ENCODE data around the gene ZNF506.
"Not testable (repeated sequence)": the region's sequence is repeated elsewhere in the genome, so short reads cannot be mapped to it uniquely, and the experiment has no call there.

The ZNF506 gene

GRCh38 chr19:19746286-19747213 is 75.0 kb downstream of the ZNF506 start:
- H2BK5ac ChIP-seq (ENCODE audit: low read length) = no peak overlapping the region
- H2AFZ ChIP-seq (ENCODE audit: low read length) = peak overlapping the region; percentile 22
- H3K23ac ChIP-seq (ENCODE audit: low read depth, low read length, poor library complexity) = peak overlapping the region; percentile 50
- no peak overlapping the region for H4K91ac ChIP-seq (ENCODE audit: low read depth, low read length, poor library complexity)
- no CpG with 5 or more reads among the region's 15 CpGs for WGBS, 2 donors (ENCODE audit: extremely low coverage in 2 of 2, insufficient read length in 2 of 2, insufficient replicate concordance in 1 of 2)
- H3K9ac ChIP-seq (ENCODE audit: low read depth, low read length, poor library complexity) = peak overlapping the region; percentile 13
- H3K4me2 ChIP-seq (ENCODE audit: insufficient read depth, low read length, poor library complexity, severe bottlenecking) = no peak overlapping the region
- no peaks in the 10 kb centered on the region for H3K4me1 ChIP-seq (ENCODE audit: control insufficient read depth in 2 of 2, insufficient read depth in 1 of 2, low read depth in 1 of 2, low read length in 2 of 2)
- no peak for DNase-seq (ENCODE audit: low spot score)
- no peaks in the 10 kb centered on the region for H3K36me3 ChIP-seq (replicated peaks in 1 of 2; ENCODE audit: control insufficient read depth in 2 of 2, insufficient read depth in 2 of 2, low read length in 2 of 2)
- H3K27ac ChIP-seq (replicated peaks; ENCODE audit: low read length) = no peak overlapping the region
- no peak overlapping the region for H2BK15ac ChIP-seq (ENCODE audit: low read length)
- no peak overlapping the region for H2BK120ac ChIP-seq (ENCODE audit: low read depth, low read length)
- H3K9me3 ChIP-seq (replicated peaks in 1 of 2; ENCODE audit: control insufficient read depth in 2 of 2, insufficient read depth in 1 of 2, low read depth in 1 of 2, low read length in 2 of 2) = peaks cover 8% of the 10 kb centered on the region in 2 donors
- no peaks in the 10 kb centered on the region for H3K79me1 ChIP-seq (ENCODE audit: low read depth, low read length)
- no peak overlapping the region for H2BK12ac ChIP-seq (ENCODE audit: low read length)
- H3K4ac ChIP-seq (ENCODE audit: low read length) = no peak overlapping the region
- peak overlapping the region; percentile 71 for H2AK5ac ChIP-seq (ENCODE audit: low read depth, low read length)
- no peak overlapping the region for H3K14ac ChIP-seq (ENCODE audit: low read length)
- H4K8ac ChIP-seq (ENCODE audit: low read depth, low read length) = no peak overlapping the region
- H3K4me3 ChIP-seq (ENCODE audit: low read length in 2 of 2) = no peak overlapping the region
- peaks cover 0 to 2% (median 0%) of the 10 kb centered on the region in 3 experiments for H3K27me3 ChIP-seq (ENCODE audit: control insufficient read depth in 3 of 3, insufficient read depth in 3 of 3, low read depth in 1 of 3, low read length in 3 of 3)
- H3K18ac ChIP-seq (ENCODE audit: low read length) = peak overlapping the region; percentile 45

- Histone ChIP-seq H3K4me1 (ENCODE audit: control insufficient read depth in 2 of 2, insufficient read depth in 1 of 2, low read depth in 1 of 2, low read length in 2 of 2) (no peaks in the 10 kb centered on the region), H2BK15ac (ENCODE audit: low read length) (no peak overlapping the region), H3K36me3 (replicated peaks in 1 of 2; ENCODE audit: control insufficient read depth in 2 of 2, insufficient read depth in 2 of 2, low read length in 2 of 2) (no peaks in the 10 kb centered on the region), H4K8ac (ENCODE audit: low read depth, low read length) (no peak overlapping the region), H3K4ac (ENCODE audit: low read length) (no peak overlapping the region), H3K9me3 (replicated peaks in 1 of 2; ENCODE audit: control insufficient read depth in 2 of 2, insufficient read depth in 1 of 2, low read depth in 1 of 2, low read length in 2 of 2) (peaks cover 7 to 8% of the 10 kb centered on the region in 2 donors), H3K4me2 (ENCODE audit: insufficient read depth, low read length, poor library complexity, severe bottlenecking) (no peak overlapping the region), H2AFZ (ENCODE audit: low read length) (no peak overlapping the region), H2BK5ac (ENCODE audit: low read length) (no peak overlapping the region), H3K18ac (ENCODE audit: low read length) (no peak overlapping the region), H3K9ac (ENCODE audit: low read depth, low read length, poor library complexity) (no peak overlapping the region), H2AK5ac (ENCODE audit: low read depth, low read length) (peak overlapping the region; percentile 71), H2BK12ac (ENCODE audit: low read length) (no peak overlapping the region), H3K23ac (ENCODE audit: low read depth, low read length, poor library complexity) (no peak overlapping the region), H3K4me3 (ENCODE audit: low read length in 2 of 2) (no peak overlapping the region), H3K27ac (replicated peaks; ENCODE audit: low read length) (no peak overlapping the region), H3K14ac (ENCODE audit: low read length) (no peak overlapping the region), H3K79me1 (ENCODE audit: low read depth, low read length) (no peaks in the 10 kb centered on the region), H4K91ac (ENCODE audit: low read depth, low read length, poor library complexity) (no peak overlapping the region), H3K27me3 (ENCODE audit: control insufficient read depth in 3 of 3, insufficient read depth in 3 of 3, low read depth in 1 of 3, low read length in 3 of 3) (peaks cover 0 to 2% (median 0%) of the 10 kb centered on the region in 3 experiments), H2BK120ac (ENCODE audit: low read depth, low read length) (no peak overlapping the region)
- no peak for DNase-seq (ENCODE audit: low spot score)
- no CpG with 5 or more reads among the region's 17 CpGs for WGBS, 2 donors (ENCODE audit: extremely low coverage in 2 of 2, insufficient read length in 2 of 2, insufficient replicate concordance in 1 of 2)
Observed at GRCh38 chr19:19745496-19746285, 75.9 kb downstream of the ZNF506 start.

- Histone ChIP-seq H3K27me3 (ENCODE audit: control insufficient read depth in 3 of 3, insufficient read depth in 3 of 3, low read depth in 1 of 3, low read length in 3 of 3) (peaks cover 0 to 2% (median 0%) of the 10 kb centered on the region in 3 experiments), H4K91ac (ENCODE audit: low read depth, low read length, poor library complexity) (no peak overlapping the region), H3K79me1 (ENCODE audit: low read depth, low read length) (no peaks in the 10 kb centered on the region), H2BK120ac (ENCODE audit: low read depth, low read length) (no peak overlapping the region), H3K4me3 (ENCODE audit: low read length in 2 of 2) (no peak overlapping the region), H3K9ac (ENCODE audit: low read depth, low read length, poor library complexity) (no peak overlapping the region), H2AFZ (ENCODE audit: low read length) (no peak overlapping the region), H3K9me3 (replicated peaks in 1 of 2; ENCODE audit: control insufficient read depth in 2 of 2, insufficient read depth in 1 of 2, low read depth in 1 of 2, low read length in 2 of 2) (peaks cover 7 to 8% of the 10 kb centered on the region in 2 donors), H2AK5ac (ENCODE audit: low read depth, low read length) (no peak overlapping the region), H2BK12ac (ENCODE audit: low read length) (no peak overlapping the region), H3K4me1 (ENCODE audit: control insufficient read depth in 2 of 2, insufficient read depth in 1 of 2, low read depth in 1 of 2, low read length in 2 of 2) (no peaks in the 10 kb centered on the region), H3K27ac (replicated peaks; ENCODE audit: low read length) (no peak overlapping the region), H3K4me2 (ENCODE audit: insufficient read depth, low read length, poor library complexity, severe bottlenecking) (no peak overlapping the region), H3K36me3 (replicated peaks in 1 of 2; ENCODE audit: control insufficient read depth in 2 of 2, insufficient read depth in 2 of 2, low read length in 2 of 2) (no peaks in the 10 kb centered on the region), H2BK15ac (ENCODE audit: low read length) (no peak overlapping the region), H3K14ac (ENCODE audit: low read length) (no peak overlapping the region), H4K8ac (ENCODE audit: low read depth, low read length) (no peak overlapping the region), H3K18ac (ENCODE audit: low read length) (no peak overlapping the region), H2BK5ac (ENCODE audit: low read length) (no peak overlapping the region), H3K4ac (ENCODE audit: low read length) (no peak overlapping the region), H3K23ac (ENCODE audit: low read depth, low read length, poor library complexity) (no peak overlapping the region)
- DNase-seq (ENCODE audit: low spot score) = no peak
- no CpG with 5 or more reads among the region's 17 CpGs for WGBS, 2 donors (ENCODE audit: extremely low coverage in 2 of 2, insufficient read length in 2 of 2, insufficient replicate concordance in 1 of 2)
Observed at GRCh38 chr19:19744641-19745040, 76.9 kb downstream of the ZNF506 start.

- not testable (repeated sequence) for H3K36me3 ChIP-seq (replicated peaks in 1 of 2; ENCODE audit: control insufficient read depth in 2 of 2, insufficient read depth in 2 of 2, low read length in 2 of 2); H3K4me1 ChIP-seq (ENCODE audit: control insufficient read depth in 2 of 2, insufficient read depth in 1 of 2, low read depth in 1 of 2, low read length in 2 of 2); H4K91ac ChIP-seq (ENCODE audit: low read depth, low read length, poor library complexity); H2BK15ac ChIP-seq (ENCODE audit: low read length); H3K14ac ChIP-seq (ENCODE audit: low read length); H3K27ac ChIP-seq (replicated peaks; ENCODE audit: low read length); H3K4me3 ChIP-seq (ENCODE audit: low read length in 2 of 2); H2BK120ac ChIP-seq (ENCODE audit: low read depth, low read length); H2BK5ac ChIP-seq (ENCODE audit: low read length); H3K4ac ChIP-seq (ENCODE audit: low read length); H3K27me3 ChIP-seq (ENCODE audit: control insufficient read depth in 3 of 3, insufficient read depth in 3 of 3, low read depth in 1 of 3, low read length in 3 of 3); H3K18ac ChIP-seq (ENCODE audit: low read length); H2AK5ac ChIP-seq (ENCODE audit: low read depth, low read length); H3K9ac ChIP-seq (ENCODE audit: low read depth, low read length, poor library complexity); H3K4me2 ChIP-seq (ENCODE audit: insufficient read depth, low read length, poor library complexity, severe bottlenecking); H2BK12ac ChIP-seq (ENCODE audit: low read length); H3K23ac ChIP-seq (ENCODE audit: low read depth, low read length, poor library complexity); H4K8ac ChIP-seq (ENCODE audit: low read depth, low read length); H3K79me1 ChIP-seq (ENCODE audit: low read depth, low read length); H2AFZ ChIP-seq (ENCODE audit: low read length); DNase-seq (ENCODE audit: low spot score)
- whole genome bisulfite sequencing, 2 donors (ENCODE audit: extremely low coverage in 2 of 2, insufficient read length in 2 of 2, insufficient replicate concordance in 1 of 2) = no CpG with 5 or more reads among the region's 6 CpGs
- H3K9me3 ChIP-seq (replicated peaks in 1 of 2; ENCODE audit: control insufficient read depth in 2 of 2, insufficient read depth in 1 of 2, low read depth in 1 of 2, low read length in 2 of 2) = peaks cover 8 to 12% of the 10 kb centered on the region in 2 donors
Observed at GRCh38 chr19:19743921-19744320, 77.6 kb downstream of the ZNF506 start.
